A549 (cell line): Measurements from ENCODE around the gene VOPP1. TPM values are rescaled to one million over a fixed set of nuclear protein-coding genes. Genes with fewer than 3 reads are reported as not detected.
A peak's percentile ranks its signal among the peaks of the same experiment; 100 is the strongest.

Experiments used
- ATAC-seq, 2 experiments: fragments of 200-7000 bp in 1 of 2; fragments of >200 bp in 1 of 2; cut with Nextera tagmentation in 1 of 2; cut with Tn5 transposase in 1 of 2; 3 replicates each; pipeline versions ENCODE4 v1.8.0 to v1.9.1; 2018 to 2020; ENCODE audit warnings: mild to moderate bottlenecking in 1 of 2, moderate library complexity in 1 of 2
- CTCF ChIA-PET: fragments of 300-600 bp; sonication (Branson Sonifier 250); formaldehyde crosslinking; extraction: SDS; loops from one replicate; lab custom pipeline; 2021; ENCODE audit warnings: antibody characterized with exemption, inconsistent platforms; lab: Yijun Ruan, JAX
- POLR2A ChIA-PET: fragments of 350-600 bp; formaldehyde crosslinking; extraction: SDS; loops from one replicate; lab custom pipeline; 2021; ENCODE audit warnings: antibody characterized with exemption, inconsistent platforms; lab: Yijun Ruan, JAX
- DNase-seq, 2 experiments: peaks; one replicate each; pipeline versions ENCODE4 v3.0.0 to v3.0.0-alpha.2; 2011 to 2016; ENCODE audit warnings: low read depth in 1 of 2, low spot score in 1 of 2
- FAIRE-seq: peaks from 2 replicates; lab custom pipeline; 2011; peaks lifted over from hg19 to GRCh38; lab: Jason Lieb, UNC
- H3K27ac ChIP-seq, 2 experiments: fragments of >200 bp; sonication (Bioruptor Twin); formaldehyde crosslinking; 3 replicates each; pipeline ENCODE4 v1.5.1; 2016 to 2017
- H3K4me1 ChIP-seq: fragments of >200 bp; sonication (Bioruptor Twin); formaldehyde crosslinking; 3 replicates; pipeline ENCODE4 v1.6.1; 2016
- H3K4me2 ChIP-seq: fragments of >200 bp; sonication (Bioruptor Twin); formaldehyde crosslinking; 3 replicates; pipeline ENCODE4 v1.6.1; 2016
- H3K4me3 ChIP-seq: fragments of >200 bp; sonication (Bioruptor Twin); formaldehyde crosslinking; 3 replicates; pipeline ENCODE4 v1.5.1; 2016
- H3K9me3 ChIP-seq: fragments of >200 bp; sonication (Bioruptor Twin); formaldehyde crosslinking; 3 replicates; pipeline ENCODE4 v1.6.1; 2016
- BHLHE40 ChIP-seq: IDR thresholded peaks from 2 replicates; pipeline ENCODE4 v1.6.1; 2012; ENCODE audit warnings: low read depth, low read length, inconsistent platforms
- CBX2 ChIP-seq: fragments of 200-600 bp; sonication (generic); IDR thresholded peaks from 2 replicates; pipeline ENCODE4 v1.6.1; 2016; ENCODE audit warnings: low read depth, mild to moderate bottlenecking, borderline replicate concordance
- CBX8 ChIP-seq: fragments of 200-600 bp; sonication (generic); IDR thresholded peaks from 2 replicates; pipeline ENCODE4 v1.6.1; 2016
- CHD4 ChIP-seq: fragments of 200-600 bp; sonication (generic); IDR thresholded peaks from 2 replicates; pipeline ENCODE4 v1.6.1; 2016; ENCODE audit warnings: antibody characterized with exemption, mild to moderate bottlenecking, borderline replicate concordance
- EP300 ChIP-seq, 2 experiments: fragments of >200 bp; sonication (Bioruptor Twin); formaldehyde crosslinking; IDR thresholded peaks; 2 replicates in 1 of 2; 3 replicates in 1 of 2; pipeline ENCODE4 v1.6.1; 2016 to 2017
- GATA3 ChIP-seq: IDR thresholded peaks from 2 replicates; pipeline ENCODE4 v1.6.1; 2012; ENCODE audit warnings: borderline replicate concordance
- HDAC2 ChIP-seq: fragments of 200-600 bp; sonication (generic); IDR thresholded peaks from 2 replicates; pipeline ENCODE4 v1.6.1; 2016
- HOXA7 ChIP-seq: fragments of 250-450 bp; sonication (Bioruptor Pico); IDR thresholded peaks from 2 replicates; pipeline ENCODE4 v1.5.0; 2020; ENCODE audit warnings: mild to moderate bottlenecking, moderate library complexity
- HOXB13 ChIP-seq: fragments of 250-450 bp; sonication (Bioruptor Pico); IDR thresholded peaks from 2 replicates; pipeline ENCODE4 v1.5.0; 2020; ENCODE audit warnings: low read depth, mild to moderate bottlenecking, moderate library complexity
- JUN ChIP-seq, 2 experiments: fragments of >200 bp; sonication (Bioruptor Twin); formaldehyde crosslinking; IDR thresholded peaks; 2 replicates in 1 of 2; 3 replicates in 1 of 2; pipeline ENCODE4 v1.6.1; 2016 to 2017
- JUNB ChIP-seq: fragments of >200 bp; sonication (Bioruptor Twin); formaldehyde crosslinking; IDR thresholded peaks from 2 replicates; pipeline ENCODE4 v1.6.1; 2016
- KDM5A ChIP-seq: fragments of 200-600 bp; sonication (generic); IDR thresholded peaks from 2 replicates; pipeline ENCODE4 v1.6.1; 2016; ENCODE audit warnings: antibody characterized with exemption, mild to moderate bottlenecking
- MAZ ChIP-seq: fragments of 150-350 bp; IDR thresholded peaks from 2 replicates; pipeline ENCODE4 v1.6.1; 2014; ENCODE audit warnings: antibody characterized with exemption, low read depth, low read length, borderline replicate concordance
- NPAS2 ChIP-seq: fragments of 250-450 bp; sonication (Bioruptor Pico); IDR thresholded peaks from 2 replicates; pipeline ENCODE4 v1.8.0; 2022; ENCODE audit warnings: mild to moderate bottlenecking, moderate library complexity, borderline replicate concordance
- PHF8 ChIP-seq: fragments of 200-600 bp; sonication (generic); IDR thresholded peaks from 2 replicates; pipeline ENCODE4 v1.6.1; 2016; ENCODE audit warnings: low read depth, mild to moderate bottlenecking, antibody characterized with exemption, moderate library complexity, borderline replicate concordance
- POLR2A ChIP-seq: IDR thresholded peaks from 2 replicates; pipeline ENCODE4 v1.6.1; 2012; ENCODE audit warnings: mild to moderate bottlenecking, low read length
- POLR2AphosphoS2 ChIP-seq: conservative IDR thresholded peaks from 2 replicates; pipeline ENCODE4 v1.6.1; 2012; ENCODE audit warnings: low read length, improper control_type of control experiment, inconsistent platforms
- RAD21 ChIP-seq, 2 experiments: fragments of >200 bp in 1 of 2; sonication (Bioruptor Twin) in 1 of 2; formaldehyde crosslinking in 1 of 2; IDR thresholded peaks in 1 of 2; conservative IDR thresholded peaks in 1 of 2; 2 replicates in 1 of 2; 3 replicates in 1 of 2; pipeline ENCODE4 v1.6.1; 2012 to 2018; ENCODE audit warnings: inconsistent platforms in 1 of 2
- RFX5 ChIP-seq: fragments of 450-650 bp; IDR thresholded peaks from 2 replicates; pipeline ENCODE4 v1.7.1; 2014; ENCODE audit warnings: antibody characterized with exemption, mild to moderate bottlenecking, moderate library complexity
- SMC3 ChIP-seq: fragments of >200 bp; sonication (Bioruptor Twin); formaldehyde crosslinking; IDR thresholded peaks from 3 replicates; pipeline ENCODE4 v1.6.1; 2018; ENCODE audit warnings: inconsistent platforms
- SREBF2 ChIP-seq: fragments of 450-650 bp; IDR thresholded peaks from 2 replicates; pipeline ENCODE4 v1.6.1; 2014; ENCODE audit warnings: mild to moderate bottlenecking, moderate library complexity
- TFCP2L1 ChIP-seq: fragments of 250-450 bp; sonication (Bioruptor Pico); IDR thresholded peaks from 2 replicates; pipeline ENCODE4 v1.5.0; 2021; ENCODE audit warnings: mild to moderate bottlenecking
- TP53 ChIP-seq: fragments of 250-450 bp; sonication (Bioruptor Pico); IDR thresholded peaks from 2 replicates; pipeline ENCODE4 v1.5.0; 2021; ENCODE audit warnings: mild to moderate bottlenecking, moderate library complexity
- ZFP36 ChIP-seq: fragments of 450-650 bp; IDR thresholded peaks from 2 replicates; pipeline ENCODE4 v1.6.1; 2014; ENCODE audit warnings: borderline replicate concordance; ENCODE audit not compliant: partially characterized antibody
- WGBS: methylation state at CpG from one replicate; pipeline ENCODE4 v1.1.6; 2017; ENCODE audit errors: missing lambda C conversion rate; 5-methylcytosine and 5-hydroxymethylcytosine counted together
- polyA plus RNA-seq, 4 experiments: library from polyadenylated mRNA; depleted of rRNA in 3 of 4; stranded (reverse); fragments of >200 nt; fragmentation: RNase III in 1 of 4; extraction: RNeasy Plus Mini Kit Qiagen cat#74134 plus additional on column Dnase treatment in 1 of 4; gene quantifications; 2 replicates in 3 of 4; 3 replicates in 1 of 4; pipeline ENCODE4 v1.2.3, GENCODE V29; 2011 to 2017
- TF ChIP-seq, protein P1 (sequence below): fragments of 250-450 bp; sonication (Bioruptor Pico); IDR thresholded peaks from 2 replicates; pipeline ENCODE4 v1.5.0; 2020; ENCODE audit warnings: low read depth, mild to moderate bottlenecking, moderate library complexity
- TF ChIP-seq, protein P2 (sequence below): fragments of 200-600 bp; sonication (generic); IDR thresholded peaks from 2 replicates; pipeline ENCODE4 v1.6.1; 2016; ENCODE audit warnings: antibody characterized with exemption, mild to moderate bottlenecking, moderate library complexity
- TF ChIP-seq, protein P3 (sequence below): IDR thresholded peaks from 2 replicates; pipeline ENCODE4 v1.6.1; 2012; ENCODE audit warnings: low read depth, borderline replicate concordance
- TF ChIP-seq, protein P4 (sequence below): fragments of >200 bp; sonication (Bioruptor Twin); formaldehyde crosslinking; IDR thresholded peaks from 2 replicates; pipeline ENCODE4 v1.6.1; 2016
- TF ChIP-seq, protein P5 (sequence below): fragments of 250-450 bp; sonication (Bioruptor Pico); IDR thresholded peaks from 2 replicates; pipeline ENCODE4 v1.5.0; 2021; ENCODE audit warnings: mild to moderate bottlenecking, moderate library complexity, borderline replicate concordance
- TF ChIP-seq, protein P6 (sequence below): fragments of 150-350 bp; IDR thresholded peaks from 2 replicates; pipeline ENCODE4 v1.6.1; 2014; ENCODE audit warnings: low read depth, mild to moderate bottlenecking, low read length

The VOPP1 gene
- polyA plus RNA-seq, 2 of the 4 experiments (the other 2 are of a cell fraction) = 68.1 to 73.4 TPM

DNA sequence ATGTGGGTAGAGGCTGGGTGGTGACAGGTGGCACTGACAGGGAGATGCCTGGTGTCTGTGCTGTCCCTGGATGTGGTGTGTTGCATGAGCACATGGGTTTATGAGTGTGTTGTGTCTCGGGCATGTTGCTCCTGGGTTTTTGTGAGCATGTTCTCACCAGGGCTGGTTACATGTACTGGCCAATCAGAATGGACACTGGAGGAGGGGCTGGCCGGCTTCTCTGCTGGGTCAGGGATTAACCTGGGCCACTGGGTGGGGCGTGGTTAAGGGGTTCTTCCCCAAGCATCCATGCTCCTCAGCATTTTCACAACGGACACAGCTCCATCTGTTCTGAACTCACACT is 20.8 kb upstream of the VOPP1 start:
- Histone ChIP-seq H3K4me2 (no peak overlapping the region), H3K4me3 (no peak overlapping the region), H3K9me3 (no peaks in the 10 kb centered on the region), H3K27ac (no peak overlapping the region), H3K4me1 (no peaks in the 10 kb centered on the region)
- ChIA-PET POLR2A (no interaction called here), CTCF (interaction anchor here (0.6 to 2.1 kb wide), 18 partner anchors 8 to 511 kb away, joined by 3 to 8 read pairs (median 3); no protein-coding TSS in a partner anchor)
- ATAC-seq (peak in 1 of 2 experiments; percentile 10; a peak in 1 of 6 replicates), FAIRE-seq (no peak), DNase-seq (no peak)
- 0% methylated on average over 3 of the region's 4 CpGs for WGBS
- TF ChIP-seq, protein P1, sequence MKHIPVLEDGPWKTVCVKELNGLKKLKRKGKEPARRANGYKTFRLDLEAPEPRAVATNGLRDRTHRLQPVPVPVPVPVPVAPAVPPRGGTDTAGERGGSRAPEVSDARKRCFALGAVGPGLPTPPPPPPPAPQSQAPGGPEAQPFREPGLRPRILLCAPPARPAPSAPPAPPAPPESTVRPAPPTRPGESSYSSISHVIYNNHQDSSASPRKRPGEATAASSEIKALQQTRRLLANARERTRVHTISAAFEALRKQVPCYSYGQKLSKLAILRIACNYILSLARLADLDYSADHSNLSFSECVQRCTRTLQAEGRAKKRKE (CRISPR knock-in tag) = no peak
- TF ChIP-seq NPAS2 (CRISPR knock-in tag) = no peak
- no peak for TF ChIP-seq ZFP36
- no peak for TF ChIP-seq HOXB13 (CRISPR knock-in tag)
- TF ChIP-seq, protein P2, sequence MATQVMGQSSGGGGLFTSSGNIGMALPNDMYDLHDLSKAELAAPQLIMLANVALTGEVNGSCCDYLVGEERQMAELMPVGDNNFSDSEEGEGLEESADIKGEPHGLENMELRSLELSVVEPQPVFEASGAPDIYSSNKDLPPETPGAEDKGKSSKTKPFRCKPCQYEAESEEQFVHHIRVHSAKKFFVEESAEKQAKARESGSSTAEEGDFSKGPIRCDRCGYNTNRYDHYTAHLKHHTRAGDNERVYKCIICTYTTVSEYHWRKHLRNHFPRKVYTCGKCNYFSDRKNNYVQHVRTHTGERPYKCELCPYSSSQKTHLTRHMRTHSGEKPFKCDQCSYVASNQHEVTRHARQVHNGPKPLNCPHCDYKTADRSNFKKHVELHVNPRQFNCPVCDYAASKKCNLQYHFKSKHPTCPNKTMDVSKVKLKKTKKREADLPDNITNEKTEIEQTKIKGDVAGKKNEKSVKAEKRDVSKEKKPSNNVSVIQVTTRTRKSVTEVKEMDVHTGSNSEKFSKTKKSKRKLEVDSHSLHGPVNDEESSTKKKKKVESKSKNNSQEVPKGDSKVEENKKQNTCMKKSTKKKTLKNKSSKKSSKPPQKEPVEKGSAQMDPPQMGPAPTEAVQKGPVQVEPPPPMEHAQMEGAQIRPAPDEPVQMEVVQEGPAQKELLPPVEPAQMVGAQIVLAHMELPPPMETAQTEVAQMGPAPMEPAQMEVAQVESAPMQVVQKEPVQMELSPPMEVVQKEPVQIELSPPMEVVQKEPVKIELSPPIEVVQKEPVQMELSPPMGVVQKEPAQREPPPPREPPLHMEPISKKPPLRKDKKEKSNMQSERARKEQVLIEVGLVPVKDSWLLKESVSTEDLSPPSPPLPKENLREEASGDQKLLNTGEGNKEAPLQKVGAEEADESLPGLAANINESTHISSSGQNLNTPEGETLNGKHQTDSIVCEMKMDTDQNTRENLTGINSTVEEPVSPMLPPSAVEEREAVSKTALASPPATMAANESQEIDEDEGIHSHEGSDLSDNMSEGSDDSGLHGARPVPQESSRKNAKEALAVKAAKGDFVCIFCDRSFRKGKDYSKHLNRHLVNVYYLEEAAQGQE = no peak
- TF ChIP-seq RAD21 (conservative IDR thresholded peaks at IDR 0.05 in 1 of 2, IDR thresholded peaks at IDR 0.05 in 1 of 2) = no peak
- TF ChIP-seq HOXA7 (CRISPR knock-in tag) = no peak
- TF ChIP-seq, protein P3, sequence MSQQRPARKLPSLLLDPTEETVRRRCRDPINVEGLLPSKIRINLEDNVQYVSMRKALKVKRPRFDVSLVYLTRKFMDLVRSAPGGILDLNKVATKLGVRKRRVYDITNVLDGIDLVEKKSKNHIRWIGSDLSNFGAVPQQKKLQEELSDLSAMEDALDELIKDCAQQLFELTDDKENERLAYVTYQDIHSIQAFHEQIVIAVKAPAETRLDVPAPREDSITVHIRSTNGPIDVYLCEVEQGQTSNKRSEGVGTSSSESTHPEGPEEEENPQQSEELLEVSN = no peak
- no peak for TF ChIP-seq SMC3
- no peak for TF ChIP-seq GATA3
- TF ChIP-seq, protein P4, sequence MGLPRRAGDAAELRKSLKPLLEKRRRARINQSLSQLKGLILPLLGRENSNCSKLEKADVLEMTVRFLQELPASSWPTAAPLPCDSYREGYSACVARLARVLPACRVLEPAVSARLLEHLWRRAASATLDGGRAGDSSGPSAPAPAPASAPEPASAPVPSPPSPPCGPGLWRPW = no peak
- no peak for TF ChIP-seq JUN (IDR thresholded peaks at IDR 0.05)
- TF ChIP-seq, protein P5, sequence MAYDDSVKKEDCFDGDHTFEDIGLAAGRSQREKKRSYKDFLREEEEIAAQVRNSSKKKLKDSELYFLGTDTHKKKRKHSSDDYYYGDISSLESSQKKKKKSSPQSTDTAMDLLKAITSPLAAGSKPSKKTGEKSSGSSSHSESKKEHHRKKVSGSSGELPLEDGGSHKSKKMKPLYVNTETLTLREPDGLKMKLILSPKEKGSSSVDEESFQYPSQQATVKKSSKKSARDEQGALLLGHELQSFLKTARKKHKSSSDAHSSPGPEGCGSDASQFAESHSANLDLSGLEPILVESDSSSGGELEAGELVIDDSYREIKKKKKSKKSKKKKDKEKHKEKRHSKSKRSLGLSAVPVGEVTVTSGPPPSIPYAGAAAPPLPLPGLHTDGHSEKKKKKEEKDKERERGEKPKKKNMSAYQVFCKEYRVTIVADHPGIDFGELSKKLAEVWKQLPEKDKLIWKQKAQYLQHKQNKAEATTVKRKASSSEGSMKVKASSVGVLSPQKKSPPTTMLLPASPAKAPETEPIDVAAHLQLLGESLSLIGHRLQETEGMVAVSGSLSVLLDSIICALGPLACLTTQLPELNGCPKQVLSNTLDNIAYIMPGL = no peak
- no peak for TF ChIP-seq EP300 (IDR thresholded peaks at IDR 0.05)
- no peak for TF ChIP-seq BHLHE40
- TF ChIP-seq TFCP2L1 = no peak
- no peak for TF ChIP-seq POLR2A
- no peak for TF ChIP-seq CBX2

DNA sequence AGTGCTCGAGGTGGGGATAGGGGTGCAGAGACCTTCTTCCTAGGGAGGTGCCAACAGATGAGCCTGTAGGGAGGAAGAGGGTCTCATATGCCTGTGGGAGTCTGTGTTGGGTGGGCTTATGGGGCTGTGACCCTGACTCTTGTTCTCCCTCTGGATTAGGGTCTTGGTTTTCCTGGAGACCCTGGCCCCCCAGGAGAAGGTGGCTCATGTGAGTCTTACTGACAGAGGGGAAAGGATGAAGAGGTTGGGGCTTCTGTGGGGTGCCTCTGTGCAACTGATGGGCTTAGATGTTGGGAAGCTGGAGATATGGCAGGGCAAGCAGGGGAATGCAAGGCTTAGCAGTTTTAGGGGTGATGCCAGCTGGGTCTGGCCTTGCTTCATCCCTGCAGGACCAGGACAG is 20.2 kb upstream of the VOPP1 start:
- ChIA-PET POLR2A (interaction anchor here (0.5 kb wide), 1 partner anchor 312 kb away, joined by 4 read pairs; no protein-coding TSS in a partner anchor), CTCF (interaction anchor here (1.1 to 2.1 kb wide), 3 partner anchors 19 to 481 kb away, joined by 3 to 8 read pairs (median 6); no protein-coding TSS in a partner anchor)
- H3K4me1 ChIP-seq = no peaks in the 10 kb centered on the region
- DNase-seq = no peak
- 0% methylated on average over 1 of the region's 1 CpG for WGBS
- H3K4me2 ChIP-seq = no peak overlapping the region
- H3K27ac ChIP-seq = no peak overlapping the region
- ATAC-seq = no peak
- H3K4me3 ChIP-seq = no peak overlapping the region
- no peak for FAIRE-seq
- H3K9me3 ChIP-seq = no peaks in the 10 kb centered on the region
- no peak for TF ChIP-seq JUNB
- TF ChIP-seq, protein P1 (CRISPR knock-in tag) = no peak
- no peak for TF ChIP-seq TFCP2L1
- TF ChIP-seq BHLHE40 = no peak
- TF ChIP-seq POLR2AphosphoS2 = no peak
- TF ChIP-seq RFX5 = no peak
- TF ChIP-seq, protein P6, sequence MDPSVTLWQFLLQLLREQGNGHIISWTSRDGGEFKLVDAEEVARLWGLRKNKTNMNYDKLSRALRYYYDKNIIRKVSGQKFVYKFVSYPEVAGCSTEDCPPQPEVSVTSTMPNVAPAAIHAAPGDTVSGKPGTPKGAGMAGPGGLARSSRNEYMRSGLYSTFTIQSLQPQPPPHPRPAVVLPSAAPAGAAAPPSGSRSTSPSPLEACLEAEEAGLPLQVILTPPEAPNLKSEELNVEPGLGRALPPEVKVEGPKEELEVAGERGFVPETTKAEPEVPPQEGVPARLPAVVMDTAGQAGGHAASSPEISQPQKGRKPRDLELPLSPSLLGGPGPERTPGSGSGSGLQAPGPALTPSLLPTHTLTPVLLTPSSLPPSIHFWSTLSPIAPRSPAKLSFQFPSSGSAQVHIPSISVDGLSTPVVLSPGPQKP = no peak
- no peak for TF ChIP-seq SREBF2
- no peak for TF ChIP-seq CHD4
- no peak for TF ChIP-seq CBX8
- no peak for TF ChIP-seq MAZ
- TF ChIP-seq PHF8 = no peak
- no peak for TF ChIP-seq HDAC2
- TF ChIP-seq TP53 (CRISPR knock-in tag) = no peak
- TF ChIP-seq POLR2A = no peak
- TF ChIP-seq KDM5A = no peak
